SU-DHL-6 (cell line): ENCODE measurements around the gene IFT122.

Experiments used
- CTCF ChIP-seq: fragments of 200-600 bp; sonication (generic); IDR thresholded peaks from one replicate; pipeline ENCODE4 v1.5.1; 2017; ENCODE audit warnings: antibody characterized with exemption, mild to moderate bottlenecking, low read length, moderate library complexity; ENCODE audit not compliant: insufficient read depth, poor library complexity, severe bottlenecking
- EZH2phosphoT487 ChIP-seq: fragments of 200-600 bp; sonication (generic), shearing (Covaris generic); conservative IDR thresholded peaks from 2 replicates; pipeline ENCODE4 v1.6.1; 2018; ENCODE audit warnings: mild to moderate bottlenecking, antibody characterized with exemption, low read length, moderate library complexity, mixed read lengths

GRCh38 chr3:129522953-129523352 lies 82.9 kb downstream of the IFT122 start:
- TF ChIP-seq CTCF (no peak), EZH2phosphoT487 (no peak)
